ENCODE results near the gene CNNM2. TPM values are rescaled to one million over a fixed set of nuclear protein-coding genes. Genes with fewer than 3 reads are reported as not detected.

The CNNM2 gene
- polyA plus RNA-seq, 1 of the 3 experiments (the other 2 are of a cell fraction): 4.0 TPM

DNA sequence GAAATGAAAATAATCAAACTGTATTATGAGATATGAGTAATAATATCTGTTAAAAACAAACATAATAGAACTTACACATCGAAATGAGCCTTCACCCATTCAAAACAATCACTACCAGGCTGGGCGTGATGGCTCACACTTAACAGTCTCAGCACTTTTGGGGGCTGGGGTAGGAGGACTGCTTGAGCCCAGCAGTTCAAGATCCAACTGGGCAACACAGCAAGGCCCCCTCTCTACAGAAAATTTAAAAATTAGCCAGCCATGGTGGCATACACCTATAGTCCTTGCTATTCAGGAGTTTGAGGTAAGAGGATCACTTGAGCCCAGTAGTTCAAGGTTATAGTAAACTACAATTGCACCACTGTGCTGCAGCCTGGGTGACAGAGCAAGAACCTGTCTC, 199.2 kb downstream of the CNNM2 start:
- Histone ChIP-seq H4K20me1 (ENCODE audit: insufficient read depth) (no peaks in the 10 kb centered on the region), H2AFZ (ENCODE audit: low read depth) (no peak overlapping the region), H3K4me3 (ENCODE audit: low read depth in 2 of 2, low read length in 1 of 2) (no peak overlapping the region), H3K9ac (no peak overlapping the region), H3K27me3 (ENCODE audit: insufficient read depth) (no peaks in the 10 kb centered on the region), H3K27ac (ENCODE audit: low read depth in 2 of 2, low read length in 1 of 2) (no peak overlapping the region), H3K9me3 (no peaks in the 10 kb centered on the region), H3K4me2 (no peak overlapping the region), H3K36me3 (replicated peaks in 1 of 2; ENCODE audit: control insufficient read depth in 1 of 2, insufficient read depth in 2 of 2, low read length in 1 of 2) (peaks cover 0 to 28% of the 10 kb centered on the region in 2 experiments), H3F3A (replicated peaks; ENCODE audit: insufficient read depth) (no peaks in the 10 kb centered on the region), H3K4me1 (ENCODE audit: control insufficient read depth in 1 of 2, insufficient read depth in 2 of 2, low read depth in 1 of 2, low read length in 1 of 2) (no peaks in the 10 kb centered on the region; a peak in 2 of 4 replicates), H3K79me2 (ENCODE audit: insufficient read depth) (peaks cover 67% of the 10 kb centered on the region), H3K9me2 (no peaks in the 10 kb centered on the region)
- CTCF ChIA-PET: interaction anchor here (1.0 kb wide), 1 partner anchor 75 kb away, joined by 5 read pairs; no protein-coding TSS in a partner anchor
- 91% methylated on average over 2 of the region's 2 CpGs for WGBS (ENCODE audit: low lambda C conversion rate)
- TF ChIP-seq NRF1 (IDR thresholded peaks at IDR 0.05; ENCODE audit: low read depth, low read length) (no peak), TEAD4 (IDR thresholded peaks at IDR 0.05; ENCODE audit: borderline replicate concordance, insufficient read depth) (no peak), EZH2phosphoT487 (IDR thresholded peaks at IDR 0.05; ENCODE audit: borderline replicate concordance, low read depth) (no peak), USF1 (IDR thresholded peaks at IDR 0.05; ENCODE audit: borderline replicate concordance, low read depth) (no peak), POLR2AphosphoS5 (IDR thresholded peaks at IDR 0.05; ENCODE audit: low read depth, low read length) (no peak), TAF1 (IDR thresholded peaks at IDR 0.05; ENCODE audit: borderline replicate concordance, low read depth, low read length) (no peak)
- TF ChIP-seq, protein P1, sequence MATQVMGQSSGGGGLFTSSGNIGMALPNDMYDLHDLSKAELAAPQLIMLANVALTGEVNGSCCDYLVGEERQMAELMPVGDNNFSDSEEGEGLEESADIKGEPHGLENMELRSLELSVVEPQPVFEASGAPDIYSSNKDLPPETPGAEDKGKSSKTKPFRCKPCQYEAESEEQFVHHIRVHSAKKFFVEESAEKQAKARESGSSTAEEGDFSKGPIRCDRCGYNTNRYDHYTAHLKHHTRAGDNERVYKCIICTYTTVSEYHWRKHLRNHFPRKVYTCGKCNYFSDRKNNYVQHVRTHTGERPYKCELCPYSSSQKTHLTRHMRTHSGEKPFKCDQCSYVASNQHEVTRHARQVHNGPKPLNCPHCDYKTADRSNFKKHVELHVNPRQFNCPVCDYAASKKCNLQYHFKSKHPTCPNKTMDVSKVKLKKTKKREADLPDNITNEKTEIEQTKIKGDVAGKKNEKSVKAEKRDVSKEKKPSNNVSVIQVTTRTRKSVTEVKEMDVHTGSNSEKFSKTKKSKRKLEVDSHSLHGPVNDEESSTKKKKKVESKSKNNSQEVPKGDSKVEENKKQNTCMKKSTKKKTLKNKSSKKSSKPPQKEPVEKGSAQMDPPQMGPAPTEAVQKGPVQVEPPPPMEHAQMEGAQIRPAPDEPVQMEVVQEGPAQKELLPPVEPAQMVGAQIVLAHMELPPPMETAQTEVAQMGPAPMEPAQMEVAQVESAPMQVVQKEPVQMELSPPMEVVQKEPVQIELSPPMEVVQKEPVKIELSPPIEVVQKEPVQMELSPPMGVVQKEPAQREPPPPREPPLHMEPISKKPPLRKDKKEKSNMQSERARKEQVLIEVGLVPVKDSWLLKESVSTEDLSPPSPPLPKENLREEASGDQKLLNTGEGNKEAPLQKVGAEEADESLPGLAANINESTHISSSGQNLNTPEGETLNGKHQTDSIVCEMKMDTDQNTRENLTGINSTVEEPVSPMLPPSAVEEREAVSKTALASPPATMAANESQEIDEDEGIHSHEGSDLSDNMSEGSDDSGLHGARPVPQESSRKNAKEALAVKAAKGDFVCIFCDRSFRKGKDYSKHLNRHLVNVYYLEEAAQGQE (IDR thresholded peaks at IDR 0.05; ENCODE audit: low read depth, low read length): no peak
- POLR2A ChIA-PET: no interaction called here
- DNase-seq: no peak

DNA sequence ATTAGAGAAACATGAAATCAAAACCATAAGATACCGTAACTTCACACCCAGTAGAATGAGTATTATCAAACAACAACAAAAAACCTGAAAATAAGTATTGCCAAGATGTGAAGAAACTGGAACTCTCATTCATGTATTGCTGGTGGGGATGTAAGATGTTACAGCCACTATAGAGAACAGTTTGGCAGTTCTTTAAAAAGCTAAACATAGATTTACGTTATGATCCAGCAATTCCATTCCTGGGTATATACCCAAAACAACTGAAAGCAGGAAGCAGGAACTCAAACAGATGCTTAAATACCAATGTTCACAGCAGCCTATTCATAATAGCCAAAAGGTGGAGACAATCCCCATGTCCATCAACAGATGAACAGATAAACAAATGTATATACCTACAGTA, 202.5 kb downstream of the CNNM2 start:
- Histone ChIP-seq H3K27me3 (ENCODE audit: insufficient read depth) (no peaks in the 10 kb centered on the region), H3K79me2 (ENCODE audit: insufficient read depth) (peaks cover 53% of the 10 kb centered on the region), H4K20me1 (ENCODE audit: insufficient read depth) (no peaks in the 10 kb centered on the region), H3F3A (replicated peaks; ENCODE audit: insufficient read depth) (no peaks in the 10 kb centered on the region), H3K4me2 (no peak overlapping the region), H3K27ac (ENCODE audit: low read depth in 2 of 2, low read length in 1 of 2) (no peak overlapping the region), H2AFZ (ENCODE audit: low read depth) (no peak overlapping the region), H3K9me3 (no peaks in the 10 kb centered on the region), H3K9ac (no peak overlapping the region), H3K4me3 (ENCODE audit: low read depth in 2 of 2, low read length in 1 of 2) (no peak overlapping the region), H3K9me2 (no peaks in the 10 kb centered on the region), H3K4me1 (ENCODE audit: control insufficient read depth in 1 of 2, insufficient read depth in 2 of 2, low read depth in 1 of 2, low read length in 1 of 2) (no peaks in the 10 kb centered on the region; a peak in 3 of 4 replicates), H3K36me3 (replicated peaks in 1 of 2; ENCODE audit: control insufficient read depth in 1 of 2, insufficient read depth in 2 of 2, low read length in 1 of 2) (peaks cover 6 to 32% of the 10 kb centered on the region in 2 experiments)
- CTCF ChIA-PET: interaction anchor here (0.6 to 1.1 kb wide), 2 partner anchors 14 to 206 kb away, joined by 3 to 4 read pairs; no protein-coding TSS in a partner anchor
- TF ChIP-seq NFIC (IDR thresholded peaks at IDR 0.05; ENCODE audit: borderline replicate concordance): no peak
- no peak for TF ChIP-seq GATA2 (CRISPR knock-in tag; IDR thresholded peaks at IDR 0.05)
- TF ChIP-seq FOSL2 (IDR thresholded peaks at IDR 0.05; ENCODE audit: borderline replicate concordance, low read depth): no peak
- no peak for DNase-seq
- POLR2A ChIA-PET: no interaction called here
- 90% methylated on average over 2 of the region's 2 CpGs for WGBS (ENCODE audit: low lambda C conversion rate)

All from SK-N-SH (cell line).